HG02642 (cell line): ENCODE measurements around the gene MIER1.
A peak's percentile ranks its signal among the peaks of the same experiment; 100 is the strongest.
"Not testable (repeated sequence)": the region's sequence is repeated elsewhere in the genome, so short reads cannot be mapped to it uniquely, and the experiment has no call there.

ENCODE experiments used
- ATAC-seq: cut with Tn5 transposase; IDR thresholded peaks from one replicate; pipeline ENCODE4 v1.9.1; 2021; ENCODE audit warnings: mild to moderate bottlenecking; ENCODE audit not compliant: unreplicated experiment, poor library complexity

MIER1 gene

DNA sequence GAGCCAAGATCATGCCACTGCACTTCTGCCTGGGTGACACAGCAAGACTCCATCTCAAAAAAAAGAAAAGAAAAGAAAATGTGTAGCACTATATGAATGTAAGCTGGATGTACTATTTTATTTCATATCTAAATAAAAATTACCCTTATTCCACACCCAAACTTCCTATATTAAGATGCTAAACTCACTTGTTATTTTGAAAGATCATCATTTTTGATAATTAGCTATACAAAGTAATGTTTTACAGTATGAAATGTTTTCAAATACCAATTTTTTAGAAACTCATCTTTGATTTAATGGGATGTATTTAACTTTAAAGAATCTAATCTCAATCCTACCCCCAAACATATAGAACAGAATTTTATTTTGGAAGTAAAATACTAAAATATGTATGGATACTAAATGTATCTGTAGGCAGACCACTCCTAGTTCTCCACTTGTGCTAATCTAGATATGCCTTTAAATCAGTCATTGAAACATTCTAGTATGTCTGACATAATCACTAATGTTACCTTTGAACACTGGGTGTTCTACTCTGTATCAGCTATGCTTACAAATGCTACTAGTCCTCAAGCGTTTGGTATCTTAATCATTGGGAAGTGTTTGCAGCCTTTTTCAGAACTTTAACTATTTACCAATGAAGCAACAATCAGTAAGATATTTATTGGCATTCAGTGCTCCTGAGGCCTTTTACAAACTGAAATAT lies 12.9 kb downstream of the MIER1 start:
- no peak for ATAC-seq

DNA sequence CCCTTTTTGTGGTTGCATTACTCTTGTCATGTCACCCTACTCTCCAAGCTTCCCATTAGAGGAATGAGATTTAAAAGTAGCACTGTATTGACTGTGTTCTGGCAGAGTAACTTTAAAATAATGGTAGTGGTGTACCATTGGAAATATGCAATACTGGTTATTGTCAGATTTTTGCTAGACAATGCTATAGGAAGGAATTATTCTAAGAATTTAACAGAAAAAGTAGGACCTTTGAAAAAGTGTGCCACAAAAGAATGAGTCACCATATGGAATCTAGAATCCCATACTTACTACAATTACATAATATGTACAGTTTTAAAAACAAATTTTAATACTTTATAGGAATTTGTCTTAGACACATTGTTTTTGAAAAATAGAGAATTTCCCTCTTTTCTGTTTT lies 13.8 kb downstream of the MIER1 start:
- ATAC-seq, result no peak

DNA sequence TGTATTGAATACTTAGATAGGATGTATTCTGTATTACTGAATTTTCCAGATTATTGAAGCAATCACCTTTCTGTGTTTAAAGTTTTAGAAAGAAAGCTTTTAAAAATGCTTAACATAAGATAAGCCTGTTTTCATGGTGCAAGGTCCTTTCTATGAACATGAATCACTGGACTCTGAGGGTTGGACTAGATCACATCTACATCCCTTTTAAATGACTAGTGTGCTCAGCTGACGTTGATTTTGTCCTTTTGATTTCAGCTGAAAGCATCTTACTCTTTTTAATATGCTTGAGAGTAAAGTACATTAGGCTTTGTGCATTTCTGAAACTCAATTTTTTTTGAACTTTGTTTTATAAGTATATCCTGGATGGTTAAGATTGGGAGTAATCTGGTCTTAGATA lies 16.2 kb downstream of the MIER1 start:
- no peak for ATAC-seq

DNA sequence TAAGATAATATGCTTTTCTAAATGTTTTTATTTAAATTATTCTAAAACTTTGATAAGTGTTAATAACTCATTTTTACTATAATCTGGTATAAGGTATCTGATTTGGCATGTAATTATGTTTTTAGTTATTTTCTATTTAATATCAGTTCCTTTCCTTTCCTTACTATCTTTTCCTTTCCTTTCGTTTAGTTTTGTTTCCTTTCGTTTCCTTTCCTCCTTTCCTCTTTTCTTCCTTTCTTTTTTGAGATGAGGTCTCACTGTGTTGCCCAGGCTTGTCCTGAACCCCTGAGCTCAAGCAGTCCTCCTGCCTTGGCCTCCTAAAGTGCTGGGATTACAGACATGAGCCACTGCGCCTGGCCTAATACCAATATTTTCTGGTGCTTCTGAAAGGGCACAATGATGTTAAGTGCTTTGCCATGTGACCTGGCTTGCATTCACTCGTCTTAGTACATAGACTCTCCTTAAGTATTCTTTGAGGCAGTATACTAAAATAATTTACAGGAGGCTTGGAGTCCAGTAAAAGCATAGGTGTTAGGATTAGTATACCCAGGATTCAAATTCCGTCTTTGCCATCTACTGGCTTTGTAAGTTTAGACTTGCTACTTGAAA lies 18.7 kb downstream of the MIER1 start:
- ATAC-seq, result no peak

DNA sequence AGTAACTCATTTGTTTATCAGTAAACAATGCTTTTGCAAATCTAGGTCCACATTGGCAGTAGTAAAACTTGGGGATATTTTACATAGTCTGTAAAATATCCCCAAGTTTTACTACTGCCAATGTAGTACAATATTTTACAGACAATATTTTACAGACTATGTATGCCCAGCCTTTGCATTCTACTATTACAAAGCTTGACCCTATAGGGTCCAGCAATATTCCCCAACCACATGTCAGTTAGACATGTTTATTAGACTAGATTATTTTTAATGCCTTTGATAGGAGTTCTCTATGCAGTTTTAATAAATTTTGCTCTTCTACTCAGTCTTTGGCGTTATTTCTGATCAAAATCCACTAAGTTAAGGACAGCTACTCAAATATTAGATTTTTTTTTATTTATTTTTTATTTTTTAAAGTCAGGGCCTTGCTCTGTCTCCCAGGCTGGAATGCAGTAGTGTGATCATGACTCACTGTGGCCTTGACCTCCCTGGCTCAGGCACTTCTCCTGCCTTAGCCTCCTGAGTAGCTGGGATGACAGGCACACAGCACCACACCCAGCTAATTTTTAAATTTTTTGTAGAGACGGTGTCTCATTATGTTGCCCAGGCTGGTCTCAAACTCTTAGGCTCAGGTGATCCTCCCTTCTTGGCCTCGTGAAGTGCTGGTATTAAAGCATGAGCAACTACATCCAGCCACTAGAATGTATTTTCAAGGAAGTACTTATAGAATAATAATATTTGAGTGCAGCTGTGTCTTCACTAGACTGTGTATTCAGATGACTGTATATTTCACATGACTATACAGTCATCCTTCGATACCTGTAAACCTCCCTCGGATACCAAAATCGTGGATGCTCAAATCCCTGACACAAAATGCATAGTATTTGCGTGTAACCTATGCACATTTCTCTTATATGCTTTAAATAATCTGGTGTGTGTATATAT lies 19.8 kb downstream of the MIER1 start:
- ATAC-seq, result no peak

DNA sequence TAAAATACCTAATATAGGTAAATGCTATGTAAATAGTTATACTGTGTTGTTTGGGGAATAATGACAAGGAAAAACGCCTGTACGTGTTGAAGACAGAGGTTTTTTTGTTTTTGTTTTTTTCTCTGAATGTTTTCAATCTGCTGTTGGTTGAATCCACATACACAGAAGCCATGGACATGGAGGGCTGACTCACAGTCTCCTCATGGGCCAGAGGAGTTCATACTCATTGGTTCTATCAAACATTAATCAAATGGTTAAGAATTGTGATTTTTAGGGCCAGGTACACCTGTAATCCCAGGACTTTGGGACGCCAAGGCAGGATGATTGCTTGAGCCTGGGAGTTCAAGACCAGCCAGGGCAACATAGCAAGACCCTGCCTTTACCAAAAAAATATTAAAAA lies 20.5 kb downstream of the MIER1 start:
- no peak for ATAC-seq

DNA sequence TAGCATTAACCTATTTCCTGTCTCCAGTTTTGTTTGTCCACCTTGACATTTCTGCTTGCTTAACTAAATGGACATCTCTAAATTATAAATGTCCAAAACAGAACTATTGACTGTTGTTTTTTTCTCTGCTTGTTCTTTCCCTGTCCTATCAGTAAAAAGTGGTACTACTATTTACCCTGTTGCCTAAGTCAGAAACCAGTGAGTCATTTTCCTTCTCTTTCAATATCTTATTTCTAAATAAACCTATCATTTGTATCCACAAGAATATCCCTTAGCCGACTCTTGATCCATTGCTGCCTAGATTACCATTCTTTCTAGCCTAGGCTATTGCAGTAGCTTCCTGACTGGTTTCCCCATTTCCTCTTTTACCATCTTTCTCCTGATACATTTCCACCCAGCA lies 22.5 kb downstream of the MIER1 start:
- no peak for ATAC-seq

DNA sequence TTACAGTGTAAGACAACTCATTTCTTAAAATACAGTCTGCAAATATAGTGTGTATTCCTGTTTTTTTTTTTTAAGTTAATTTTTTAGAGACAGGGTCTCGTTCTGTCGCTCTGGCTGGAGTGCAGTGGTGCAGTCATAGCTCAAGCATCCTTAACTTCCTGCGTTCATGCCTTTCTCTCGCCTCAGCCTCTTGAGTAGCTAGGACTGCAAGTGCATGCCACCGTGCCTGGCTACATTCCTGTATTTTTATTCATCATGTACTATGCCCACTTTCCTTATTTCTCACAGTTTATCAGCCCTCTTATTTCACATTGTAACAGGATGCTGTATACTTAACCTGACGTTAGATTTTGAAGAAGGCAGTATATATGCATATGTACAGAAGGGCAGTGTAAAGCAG lies 26.7 kb downstream of the MIER1 start:
- ATAC-seq, result no peak

DNA sequence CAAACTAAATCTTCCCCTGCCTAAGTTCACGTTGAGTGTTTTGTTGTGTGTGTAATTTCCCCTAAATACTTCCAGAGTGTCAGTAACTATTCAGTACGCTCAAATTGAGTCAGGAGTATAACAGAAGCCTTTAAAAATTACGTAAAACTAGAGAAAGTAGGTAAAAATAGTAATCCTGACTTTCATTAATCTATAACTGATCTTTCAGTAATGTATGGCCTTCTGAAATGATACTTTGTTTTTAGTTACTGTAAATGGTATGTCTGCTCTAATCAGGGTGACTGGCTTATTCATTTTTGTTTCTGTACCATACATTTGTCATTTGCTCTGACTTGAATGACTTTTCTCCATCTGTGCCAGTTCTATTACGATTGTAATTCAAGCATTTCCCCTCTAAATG lies 29.4 kb downstream of the MIER1 start:
- peak; percentile 80 for ATAC-seq

DNA sequence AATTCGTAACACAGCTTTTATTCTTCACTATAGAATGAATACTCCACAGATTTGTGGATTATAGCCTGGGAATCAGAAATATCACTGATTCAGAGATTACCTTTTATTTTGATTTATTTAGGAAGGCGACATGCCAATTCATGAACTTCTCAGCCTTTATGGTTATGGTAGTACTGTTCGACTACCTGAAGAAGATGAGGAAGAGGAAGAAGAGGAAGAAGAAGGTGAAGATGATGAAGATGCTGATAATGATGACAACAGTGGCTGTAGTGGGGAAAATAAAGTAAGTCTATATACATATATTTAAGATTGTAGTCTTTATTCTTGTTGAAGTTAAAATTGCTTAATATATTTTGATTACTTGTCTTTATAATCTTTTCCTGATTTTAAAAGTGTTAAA lies 33.1 kb downstream of the MIER1 start:
- ATAC-seq, result no peak

DNA sequence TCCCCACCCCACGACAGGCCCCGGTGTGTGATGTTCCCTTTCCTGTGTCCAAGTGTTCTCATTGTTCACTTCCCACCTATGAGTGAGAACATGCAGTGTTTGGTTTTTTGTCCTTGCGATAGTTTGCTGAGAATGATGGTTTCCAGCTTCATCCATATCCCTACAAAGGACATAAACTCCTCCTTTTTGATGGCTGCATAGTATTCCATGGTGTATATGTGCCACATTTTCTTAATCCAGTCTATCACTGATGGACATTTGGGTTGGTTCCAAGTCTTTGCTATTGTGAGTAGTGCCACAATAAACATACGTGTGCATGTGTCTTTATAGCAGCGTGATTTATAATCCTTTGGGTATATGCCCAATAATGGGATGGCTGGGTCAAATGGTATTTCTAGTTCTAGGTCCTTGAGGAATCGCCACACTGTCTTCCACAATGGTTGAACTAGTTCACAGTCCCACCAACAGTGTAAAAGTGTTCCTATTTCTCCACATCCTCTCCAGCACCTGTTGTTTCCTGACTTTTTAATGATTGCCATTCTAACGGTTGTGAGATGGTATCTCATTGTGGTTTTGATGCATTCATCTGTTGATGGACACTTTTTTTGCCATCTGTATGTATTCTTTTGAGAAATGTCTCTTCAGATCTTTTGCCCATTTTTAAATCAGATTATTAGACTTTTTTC lies 41.5 kb downstream of the MIER1 start:
- not testable (repeated sequence) for ATAC-seq

DNA sequence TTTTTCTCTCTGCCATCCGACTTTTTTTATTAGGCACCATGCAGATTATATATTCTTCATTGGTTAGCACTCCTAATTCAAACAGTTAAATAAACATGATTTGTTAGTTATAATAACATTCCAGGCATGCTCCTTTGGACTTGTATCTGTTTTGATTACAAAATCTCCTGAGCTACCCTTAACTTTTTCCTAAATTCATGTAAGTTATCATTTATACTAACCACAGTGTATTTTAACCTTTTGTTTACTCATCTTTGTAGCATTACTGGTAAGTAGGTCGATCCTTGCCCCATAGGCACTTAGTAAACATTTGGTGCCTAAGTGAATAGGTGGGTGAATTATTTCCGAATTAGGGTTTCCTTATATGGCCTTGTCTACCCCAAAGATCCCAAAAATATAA lies 43.8 kb downstream of the MIER1 start:
- no peak for ATAC-seq

DNA sequence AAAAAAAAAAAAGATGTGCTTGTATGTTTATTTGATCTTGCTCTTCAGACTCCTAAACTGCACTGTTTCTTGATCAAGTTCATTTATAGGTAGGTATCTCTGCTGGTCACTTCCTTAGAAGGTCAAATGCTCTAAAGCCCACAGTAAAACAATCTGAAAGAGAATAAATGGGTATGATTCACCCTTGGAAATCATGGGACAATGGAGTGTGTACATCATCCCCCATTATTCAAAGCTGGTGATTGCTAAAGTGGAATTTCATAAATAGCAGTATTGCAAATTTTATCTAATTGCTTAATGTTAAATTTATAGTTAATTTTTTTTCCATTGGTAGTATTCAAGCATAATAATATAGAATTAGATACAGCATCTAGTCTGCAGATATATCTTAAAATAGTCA lies 53.4 kb downstream of the MIER1 start:
- ATAC-seq, result no peak

DNA sequence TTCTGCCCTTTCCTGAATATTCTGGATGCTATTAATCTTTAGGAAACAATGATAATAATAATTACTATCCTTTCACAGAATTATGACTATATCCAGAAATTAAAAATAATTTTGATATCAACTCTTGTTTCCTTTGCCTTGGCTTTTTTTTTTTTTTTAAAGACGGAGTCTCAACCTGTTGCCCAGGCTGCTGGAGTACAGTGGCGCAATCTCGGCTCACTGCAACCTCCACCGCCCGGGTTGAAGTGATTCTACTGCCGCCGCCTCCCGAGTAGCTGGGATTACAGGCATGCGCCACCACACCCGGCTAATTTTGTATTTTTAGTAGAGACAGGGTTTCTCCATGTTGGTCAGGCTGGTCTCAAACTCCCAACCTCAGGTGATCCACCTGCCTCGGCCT lies 54.8 kb downstream of the MIER1 start:
- ATAC-seq, result not testable (repeated sequence)

DNA sequence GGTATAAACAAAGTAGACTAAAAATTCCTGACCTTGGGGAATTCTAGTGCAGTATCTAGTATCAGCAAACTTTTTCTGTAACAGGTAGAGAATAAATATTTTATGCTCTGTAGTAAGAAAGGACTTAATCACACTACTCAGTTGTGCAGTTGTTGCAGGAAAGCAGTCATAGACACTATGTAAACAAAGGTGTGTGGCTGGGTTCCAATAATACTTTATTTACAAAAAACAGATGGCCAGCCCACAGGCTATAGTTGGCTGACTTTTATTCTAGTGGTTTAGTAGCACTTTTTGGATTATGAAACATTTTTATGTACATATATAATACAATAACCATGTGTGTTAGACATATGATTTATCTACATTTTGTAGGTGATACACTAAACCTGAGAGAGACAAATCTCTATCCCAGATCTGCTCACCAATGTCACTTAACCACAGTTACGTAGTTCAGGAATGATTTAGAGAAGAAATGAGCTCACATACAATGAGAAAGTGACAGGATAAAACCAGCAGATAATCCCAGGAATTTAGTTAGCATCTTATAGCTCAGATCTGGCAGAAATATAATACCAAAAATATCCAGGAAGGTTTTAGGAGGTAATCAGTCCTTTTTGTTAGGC lies 56.1 kb downstream of the MIER1 start:
- ATAC-seq, result no peak

DNA sequence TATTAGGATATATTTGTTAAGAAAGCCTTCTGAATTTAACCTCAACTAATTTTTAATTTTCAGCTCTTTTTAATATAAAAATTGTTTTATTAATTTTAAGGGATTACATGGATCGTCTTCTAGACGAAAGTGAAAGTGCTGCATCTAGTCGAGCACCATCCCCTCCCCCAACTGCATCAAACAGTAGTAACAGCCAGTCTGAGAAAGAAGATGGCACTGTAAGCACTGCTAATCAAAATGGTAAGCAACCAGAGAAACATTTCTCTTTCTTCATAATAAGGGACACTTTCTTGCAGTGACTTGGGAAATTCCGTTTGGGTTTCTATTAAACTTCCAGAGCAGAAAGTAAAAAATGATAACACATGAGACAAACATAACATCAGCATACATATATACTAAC lies 56.9 kb downstream of the MIER1 start:
- no peak for ATAC-seq

DNA sequence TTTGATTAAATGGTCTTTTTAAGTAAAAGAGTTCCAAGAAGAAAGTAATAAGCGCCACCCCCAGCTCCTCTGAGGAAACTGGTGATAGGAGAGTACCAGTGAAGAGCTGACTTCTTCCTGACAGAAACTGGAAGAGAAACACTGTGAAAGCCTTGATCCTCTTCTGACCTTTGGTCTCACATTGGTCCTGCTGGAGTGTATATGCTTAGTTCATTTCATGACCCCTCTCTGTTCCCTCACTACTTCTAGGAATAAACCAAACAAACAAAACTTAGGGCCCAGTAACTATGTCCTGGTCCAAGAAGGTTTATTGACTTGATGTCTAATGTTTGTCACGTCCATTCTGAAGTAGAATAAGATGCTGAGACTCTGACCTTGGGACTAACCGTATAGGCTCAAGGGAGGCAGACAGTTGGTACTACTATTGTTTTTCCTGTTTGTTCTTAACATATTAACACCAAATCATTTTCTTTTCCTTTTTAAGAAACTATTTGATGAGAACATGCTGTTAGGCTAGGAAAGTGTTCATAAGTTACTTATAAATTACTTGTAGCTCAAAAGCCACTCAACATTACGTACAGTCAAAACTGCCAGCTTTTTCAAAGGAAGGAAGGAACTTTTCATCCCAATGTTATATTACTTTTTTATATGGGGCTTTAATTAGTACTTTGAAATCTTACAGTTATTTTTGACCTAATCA lies 57.9 kb downstream of the MIER1 start:
- peak; percentile 59 for ATAC-seq

DNA sequence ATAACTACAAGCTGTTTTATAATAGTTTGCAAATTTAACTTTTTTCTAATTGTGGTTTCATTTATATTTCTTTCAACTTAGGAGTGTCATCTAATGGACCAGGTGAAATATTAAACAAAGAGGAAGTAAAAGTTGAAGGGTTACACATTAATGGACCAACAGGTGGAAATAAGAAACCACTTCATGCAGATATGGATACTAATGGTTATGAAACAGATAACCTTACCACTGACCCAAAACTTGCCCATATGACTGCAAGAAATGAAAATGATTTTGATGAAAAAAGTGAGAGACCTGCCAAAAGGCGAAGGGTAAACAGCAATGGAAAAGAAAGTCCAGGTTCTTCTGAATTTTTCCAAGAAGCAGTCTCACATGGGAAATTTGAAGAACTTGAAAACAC lies 59.7 kb downstream of the MIER1 start:
- peak; percentile 82 for ATAC-seq

DNA sequence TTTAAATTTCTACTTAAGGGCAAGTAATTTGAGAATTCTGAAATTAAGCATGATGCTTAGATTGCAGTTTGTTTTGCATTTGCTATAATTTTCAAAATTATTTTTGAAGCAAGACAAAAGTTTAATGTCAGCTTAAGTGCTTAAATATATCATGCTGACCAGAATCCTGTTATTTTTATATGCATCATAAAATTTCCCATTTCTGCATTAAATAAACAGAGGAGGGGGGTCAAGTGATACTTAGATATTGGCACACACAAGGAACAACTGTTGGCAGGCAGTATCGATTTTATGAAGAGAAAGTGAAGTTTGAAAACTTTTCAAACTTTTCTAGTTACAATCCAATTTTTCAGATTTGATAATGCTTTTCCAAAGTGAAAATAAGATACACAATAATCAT lies 61.0 kb downstream of the MIER1 start:
- ATAC-seq, result no peak

DNA sequence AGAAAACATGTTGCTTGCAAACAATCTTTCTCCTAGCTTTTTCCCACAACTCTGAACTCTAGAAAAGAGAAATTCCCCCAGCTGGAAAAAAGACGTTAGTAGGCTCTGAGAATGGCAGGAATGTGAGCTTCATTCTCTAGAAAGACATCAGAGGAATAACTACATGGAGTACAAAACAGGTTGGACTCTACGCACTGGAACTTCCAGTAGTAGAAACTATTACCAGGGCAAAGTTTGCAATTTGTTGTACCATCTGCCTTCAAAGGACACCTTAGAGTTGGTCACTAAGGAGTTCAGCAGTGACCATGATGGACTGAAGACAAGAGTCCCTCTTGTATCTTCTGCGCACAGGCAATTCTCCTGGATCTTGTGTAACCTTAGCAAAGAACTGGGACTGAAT lies 68.3 kb downstream of the MIER1 start:
- no peak for ATAC-seq
